Lower leg skin (tissue), 4 donors: ENCODE measurements around the gene NEK4. TPM values are rescaled to one million over a fixed set of nuclear protein-coding genes. Genes with fewer than 3 reads are reported as not detected.

Experiments
- DNase-seq, 2 donors: peaks; one replicate each; pipeline ENCODE4 v3.0.0-alpha.2; 2019; ENCODE audit warnings: low spot score in 2 of 2
- H3K4me3 ChIP-seq: fragments of 200-600 bp; sonication (generic); 2 replicates; pipeline ENCODE4 v1.5.1; 2017; ENCODE audit warnings: mild to moderate bottlenecking, low read depth; ENCODE audit not compliant: poor library complexity, severe bottlenecking
- POLR2A ChIP-seq, 2 donors: fragments of 450-650 bp; IDR thresholded peaks; one replicate each; pipeline ENCODE4 v1.6.1; 2016 to 2017; ENCODE audit warnings: antibody characterized with exemption in 2 of 2, mild to moderate bottlenecking in 1 of 2, moderate library complexity in 1 of 2
- WGBS, 2 donors: methylation state at CpG; one replicate each; pipeline ENCODE4 v1.1.5; 2018; 5-methylcytosine and 5-hydroxymethylcytosine counted together
- intact Hi-C: fragments of 100-400 bp; cut with DNase I; formaldehyde crosslinking; loops from one replicate; pipeline ENCODE4 v1.15.0; 2023; ENCODE audit warnings: low total_unique reads
- total RNA-seq, 4 donors: library from RNA; depleted of rRNA; stranded (reverse); fragments of >200 nt; gene quantifications; one replicate each; pipeline ENCODE4 v1.1.0, GENCODE V29; 2016
- TF ChIP-seq, protein P1 (sequence below), 3 donors: fragments of 450-650 bp; IDR thresholded peaks; one replicate each; pipeline ENCODE4 v1.5.1; 2016; ENCODE audit warnings: antibody characterized with exemption in 3 of 3, mild to moderate bottlenecking in 3 of 3, moderate library complexity in 2 of 3

NEK4 gene
- total RNA-seq, 4 donors from 2014 or later: 9.2 to 15.9 (median 12.7) TPM

GRCh38 chr3:52784931-52785590 is 14.3 kb upstream of the NEK4 start:
- H3K4me3 ChIP-seq: no peak overlapping the region
- DNase-seq: peak in 1 of 2 donors; percentile 64
- 92 to 100% methylated on average over 2 to 5 of the region's 5 CpGs for WGBS, 2 donors
- no peak for TF ChIP-seq POLR2A (IDR thresholded peaks at IDR 0.05)
- TF ChIP-seq, protein P1, sequence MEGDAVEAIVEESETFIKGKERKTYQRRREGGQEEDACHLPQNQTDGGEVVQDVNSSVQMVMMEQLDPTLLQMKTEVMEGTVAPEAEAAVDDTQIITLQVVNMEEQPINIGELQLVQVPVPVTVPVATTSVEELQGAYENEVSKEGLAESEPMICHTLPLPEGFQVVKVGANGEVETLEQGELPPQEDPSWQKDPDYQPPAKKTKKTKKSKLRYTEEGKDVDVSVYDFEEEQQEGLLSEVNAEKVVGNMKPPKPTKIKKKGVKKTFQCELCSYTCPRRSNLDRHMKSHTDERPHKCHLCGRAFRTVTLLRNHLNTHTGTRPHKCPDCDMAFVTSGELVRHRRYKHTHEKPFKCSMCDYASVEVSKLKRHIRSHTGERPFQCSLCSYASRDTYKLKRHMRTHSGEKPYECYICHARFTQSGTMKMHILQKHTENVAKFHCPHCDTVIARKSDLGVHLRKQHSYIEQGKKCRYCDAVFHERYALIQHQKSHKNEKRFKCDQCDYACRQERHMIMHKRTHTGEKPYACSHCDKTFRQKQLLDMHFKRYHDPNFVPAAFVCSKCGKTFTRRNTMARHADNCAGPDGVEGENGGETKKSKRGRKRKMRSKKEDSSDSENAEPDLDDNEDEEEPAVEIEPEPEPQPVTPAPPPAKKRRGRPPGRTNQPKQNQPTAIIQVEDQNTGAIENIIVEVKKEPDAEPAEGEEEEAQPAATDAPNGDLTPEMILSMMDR (IDR thresholded peaks at IDR 0.05): no peak
- intact Hi-C loops: no loop called here

GRCh38 chr3:52784021-52784621 is 13.4 kb upstream of the NEK4 start:
- WGBS, 2 donors: 82 to 88% methylated on average over 16 to 17 of the region's 18 CpGs
- intact Hi-C loops: no loop called here
- TF ChIP-seq, protein P1 (IDR thresholded peaks at IDR 0.05): no peak
- no peak for TF ChIP-seq POLR2A (IDR thresholded peaks at IDR 0.05)
- H3K4me3 ChIP-seq: no peak overlapping the region
- peak in 1 of 2 donors; percentile 75 for DNase-seq

DNA sequence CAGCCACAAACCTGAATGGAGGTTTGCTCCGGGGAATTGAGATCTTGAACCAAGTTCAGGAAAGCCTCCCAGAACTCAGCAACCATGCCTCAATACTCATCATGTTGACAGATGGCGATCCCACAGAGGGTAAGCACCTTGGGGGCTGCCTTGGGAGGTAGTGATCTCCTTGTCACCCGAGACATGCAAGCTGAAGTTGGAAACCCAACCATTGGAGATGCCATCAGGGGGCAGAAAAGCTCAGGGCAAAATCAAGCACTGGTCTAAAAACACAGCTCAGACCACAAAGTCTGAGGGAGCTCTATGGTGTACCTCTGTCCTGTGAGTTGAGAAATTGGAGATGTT is 12.4 kb upstream of the NEK4 start:
- no peak for TF ChIP-seq POLR2A (IDR thresholded peaks at IDR 0.05)
- TF ChIP-seq, protein P1 (IDR thresholded peaks at IDR 0.05): no peak
- DNase-seq: peak in 1 of 2 donors; percentile 54
- intact Hi-C loops: no loop called here
- no peak overlapping the region for H3K4me3 ChIP-seq
- WGBS, 2 donors: 87 to 88% methylated on average over 3 of the region's 3 CpGs

DNA sequence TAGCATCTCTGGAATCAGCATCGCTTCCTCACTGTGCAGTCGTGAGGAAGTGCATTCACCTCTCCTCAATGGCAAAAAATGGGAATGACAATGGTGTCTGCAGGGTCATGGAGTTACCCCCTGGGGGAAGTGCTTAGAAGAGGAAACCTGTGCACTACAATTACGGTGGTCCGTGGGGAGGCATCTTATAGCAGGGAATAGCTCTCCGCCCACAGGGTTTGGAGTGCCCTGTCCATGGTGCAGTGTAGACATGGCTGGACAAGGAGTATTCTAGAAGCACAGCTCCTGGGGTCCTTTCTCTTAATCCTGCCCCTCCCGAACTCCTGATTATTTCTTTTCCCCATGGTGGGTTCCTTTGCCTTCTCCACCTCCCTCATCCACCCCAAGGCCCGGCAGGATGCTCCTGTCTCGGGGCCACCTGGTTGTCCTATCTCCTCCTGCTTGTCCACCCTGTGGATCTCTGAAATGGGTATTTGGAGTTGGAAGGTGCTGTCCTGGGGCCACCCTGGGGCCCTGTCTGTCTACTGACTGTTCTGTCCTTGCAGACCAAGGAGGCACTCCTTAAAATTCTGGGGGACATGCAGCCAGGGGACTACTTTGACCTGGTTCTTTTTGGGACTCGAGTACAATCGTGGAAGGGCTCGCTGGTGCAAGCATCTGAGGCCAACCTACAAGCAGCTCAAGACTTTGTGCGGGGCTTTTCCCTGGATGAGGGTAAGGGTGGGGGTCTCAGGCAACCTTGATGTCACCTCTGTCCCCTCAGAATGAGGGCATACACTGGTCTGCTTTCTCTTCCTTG is 11.9 kb upstream of the NEK4 start:
- intact Hi-C loops: no loop called here
- TF ChIP-seq, protein P1 (IDR thresholded peaks at IDR 0.05): no peak
- TF ChIP-seq POLR2A (IDR thresholded peaks at IDR 0.05): no peak
- WGBS, 2 donors: 71 to 80% methylated on average over 12 of the region's 12 CpGs
- H3K4me3 ChIP-seq: no peak overlapping the region
- DNase-seq: peak in 1 of 2 donors; percentile 65

GRCh38 chr3:52781741-52782140 is 11.0 kb upstream of the NEK4 start:
- DNase-seq: peak in 1 of 2 donors; percentile 31
- TF ChIP-seq, protein P1 (IDR thresholded peaks at IDR 0.05): no peak
- no peak for TF ChIP-seq POLR2A (IDR thresholded peaks at IDR 0.05)
- intact Hi-C loops: no loop called here
- no peak overlapping the region for H3K4me3 ChIP-seq
- WGBS, 2 donors: 74 to 78% methylated on average over 13 of the region's 13 CpGs
